A673 (cell line): Measurements from ENCODE around the gene ATP6V0D1. TPM values are rescaled to one million over a fixed set of nuclear protein-coding genes. Genes with fewer than 3 reads are reported as not detected.

Experiments used
- BruUV-seq: library from RNA; stranded (reverse); fragments of 400-500 nt; replicated peaks from 2 replicates; lab custom pipeline; 2021; lab: Mats Ljungman, UMichigan
- CTCF ChIA-PET: fragments of 300-600 bp; sonication (Branson Sonifier 250); formaldehyde crosslinking; loops from one replicate; lab custom pipeline; 2022; ENCODE audit warnings: antibody characterized with exemption; lab: Charles Lee
- POLR2A ChIA-PET: fragments of 300-600 bp; sonication (Branson Sonifier 250); formaldehyde crosslinking; loops from one replicate; lab custom pipeline; 2022; ENCODE audit warnings: antibody characterized with exemption; ENCODE audit not compliant: low non-redundant PET; lab: Charles Lee
- DNase-seq: peaks from one replicate; pipeline ENCODE4 v3.0.0-alpha.2; 2015; ENCODE audit warnings: low spot score
- H3K27ac ChIP-seq: fragments of 200-600 bp; sonication (generic); 2 replicates; pipeline ENCODE4 v1.5.1; 2016; ENCODE audit warnings: mixed run types, low read depth, mild to moderate bottlenecking, mixed read lengths, antibody characterized with exemption, low read length; ENCODE audit not compliant: poor library complexity, severe bottlenecking
- H3K27me3 ChIP-seq: fragments of 200-600 bp; sonication (generic); replicated peaks from 2 replicates; pipeline ENCODE4 v1.6.1; 2017; ENCODE audit warnings: mixed run types, low read depth, mild to moderate bottlenecking, mixed read lengths, antibody characterized with exemption, low read length; ENCODE audit not compliant: insufficient read depth, poor library complexity
- H3K36me3 ChIP-seq: fragments of 200-600 bp; sonication (generic); 2 replicates; pipeline ENCODE4 v1.6.1; 2016; ENCODE audit warnings: mixed run types, mild to moderate bottlenecking, mixed read lengths, antibody characterized with exemption, low read length; ENCODE audit not compliant: insufficient read depth, poor library complexity, severe bottlenecking
- H3K4me1 ChIP-seq: fragments of 200-600 bp; sonication (generic); 2 replicates; pipeline ENCODE4 v1.6.1; 2017; ENCODE audit warnings: mixed run types, mild to moderate bottlenecking, mixed read lengths, antibody characterized with exemption, low read length; ENCODE audit not compliant: insufficient read depth, poor library complexity, severe bottlenecking
- H3K4me3 ChIP-seq: fragments of 200-600 bp; sonication (generic); 2 replicates; pipeline ENCODE4 v1.5.1; 2016; ENCODE audit warnings: low read depth, mixed run types, mild to moderate bottlenecking, mixed read lengths, low read length; ENCODE audit not compliant: poor library complexity, severe bottlenecking
- H3K9me3 ChIP-seq: fragments of 200-600 bp; sonication (generic); 2 replicates; pipeline ENCODE4 v1.6.1; 2016; ENCODE audit warnings: mixed run types, low read depth, mild to moderate bottlenecking, mixed read lengths, antibody characterized with exemption, low read length; ENCODE audit not compliant: poor library complexity, severe bottlenecking
- EZH2 ChIP-seq: fragments of 200-600 bp; sonication (generic); IDR thresholded peaks from 2 replicates; pipeline ENCODE4 v1.6.1; 2017; ENCODE audit warnings: borderline replicate concordance, low read depth, mild to moderate bottlenecking, mixed read lengths, antibody characterized with exemption, low read length; ENCODE audit not compliant: poor library complexity, severe bottlenecking
- intact Hi-C: fragments of 100-400 bp; cut with micrococcal nuclease; formaldehyde crosslinking; loops from one replicate; pipeline ENCODE4 v1.10.0; 2022; ENCODE audit not compliant: unreplicated experiment
- total RNA-seq: library from RNA; stranded (reverse); gene quantifications from 2 replicates; pipeline ENCODE4 v1.2.3, GENCODE V29; 2021
- TF ChIP-seq, protein P1 (sequence below): fragments of 300-800, 200-600 bp; sonication (generic); conservative IDR thresholded peaks from 2 replicates; pipeline ENCODE4 v1.5.1; 2017; ENCODE audit warnings: low read depth, mild to moderate bottlenecking, antibody characterized with exemption, low read length, moderate library complexity, mixed read lengths

ATP6V0D1 gene
- total RNA-seq, 1 experiment from 2014 or later, result 63.9 TPM

GRCh38 chr16:67429053-67429798 lies 51.7 kb downstream of the ATP6V0D1 start:
- H3K27me3 ChIP-seq, result peaks cover 3% of the 10 kb centered on the region
- no peaks in the 10 kb centered on the region for H3K36me3 ChIP-seq
- intact Hi-C loops, result loop anchor here (5.0 kb wide), 1 partner anchor 38 kb away; no protein-coding TSS in a partner anchor
- no peak for TF ChIP-seq EZH2
- TF ChIP-seq, protein P1, sequence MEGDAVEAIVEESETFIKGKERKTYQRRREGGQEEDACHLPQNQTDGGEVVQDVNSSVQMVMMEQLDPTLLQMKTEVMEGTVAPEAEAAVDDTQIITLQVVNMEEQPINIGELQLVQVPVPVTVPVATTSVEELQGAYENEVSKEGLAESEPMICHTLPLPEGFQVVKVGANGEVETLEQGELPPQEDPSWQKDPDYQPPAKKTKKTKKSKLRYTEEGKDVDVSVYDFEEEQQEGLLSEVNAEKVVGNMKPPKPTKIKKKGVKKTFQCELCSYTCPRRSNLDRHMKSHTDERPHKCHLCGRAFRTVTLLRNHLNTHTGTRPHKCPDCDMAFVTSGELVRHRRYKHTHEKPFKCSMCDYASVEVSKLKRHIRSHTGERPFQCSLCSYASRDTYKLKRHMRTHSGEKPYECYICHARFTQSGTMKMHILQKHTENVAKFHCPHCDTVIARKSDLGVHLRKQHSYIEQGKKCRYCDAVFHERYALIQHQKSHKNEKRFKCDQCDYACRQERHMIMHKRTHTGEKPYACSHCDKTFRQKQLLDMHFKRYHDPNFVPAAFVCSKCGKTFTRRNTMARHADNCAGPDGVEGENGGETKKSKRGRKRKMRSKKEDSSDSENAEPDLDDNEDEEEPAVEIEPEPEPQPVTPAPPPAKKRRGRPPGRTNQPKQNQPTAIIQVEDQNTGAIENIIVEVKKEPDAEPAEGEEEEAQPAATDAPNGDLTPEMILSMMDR, result no peak
- BruUV-seq, result no TSS peak
- ChIA-PET POLR2A (no interaction called here), CTCF (interaction anchor here (0.5 to 1.6 kb wide), 2 partner anchors 34 to 36 kb away, joined by 3 to 8 read pairs; no protein-coding TSS in a partner anchor)
- H3K4me3 ChIP-seq, result no peak overlapping the region
- peaks cover 19% of the 10 kb centered on the region for H3K4me1 ChIP-seq
- H3K9me3 ChIP-seq, result no peaks in the 10 kb centered on the region
- DNase-seq, result no peak
- no peak overlapping the region for H3K27ac ChIP-seq

DNA sequence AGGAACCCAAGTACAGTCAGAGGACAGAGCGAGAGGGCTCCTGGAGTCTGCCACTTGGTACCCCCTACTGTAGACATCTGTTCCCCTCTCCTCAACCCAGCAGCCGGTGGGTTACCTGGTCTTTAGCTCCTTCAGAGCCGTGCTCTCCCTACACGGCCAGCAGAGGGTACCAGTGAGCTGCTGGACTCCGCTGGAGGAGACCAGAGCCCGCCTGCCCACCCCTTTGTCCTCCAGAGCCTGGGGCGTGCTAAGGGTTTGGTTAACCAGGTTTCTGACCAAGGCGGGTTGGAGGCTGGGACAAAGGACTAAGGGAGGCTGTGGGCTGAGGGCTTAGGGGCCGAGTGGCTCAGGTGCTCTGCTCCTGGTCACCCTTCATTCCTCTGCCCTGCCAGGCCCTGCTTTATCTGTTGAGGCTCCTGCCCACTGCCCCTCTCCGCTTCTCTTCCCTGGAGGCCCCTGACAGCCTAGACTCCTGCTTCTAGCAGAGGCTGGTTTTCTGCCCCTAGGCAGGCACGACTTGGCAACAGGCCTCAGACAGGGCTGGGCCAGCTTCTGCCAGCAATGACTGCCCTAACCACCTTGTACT lies 52.7 kb downstream of the ATP6V0D1 start:
- Histone ChIP-seq H3K9me3 (no peaks in the 10 kb centered on the region), H3K4me3 (no peak overlapping the region), H3K27me3 (peaks cover 3% of the 10 kb centered on the region), H3K36me3 (no peaks in the 10 kb centered on the region), H3K27ac (no peak overlapping the region), H3K4me1 (peaks cover 29% of the 10 kb centered on the region)
- peak; percentile 71 for DNase-seq
- POLR2A ChIA-PET, result interaction anchor here (0.6 kb wide), 1 partner anchor 298 kb away, joined by 3 read pairs; no protein-coding TSS in a partner anchor
- TF ChIP-seq, protein P1, result peak; percentile 87
- no peak for TF ChIP-seq EZH2
- BruUV-seq, result no TSS peak
- CTCF ChIA-PET, result interaction anchor here (0.5 to 1.6 kb wide), 6 partner anchors 8 to 230 kb away, joined by 3 to 10 read pairs (median 4); no protein-coding TSS in a partner anchor
- intact Hi-C loops, result loop anchor here (5.0 kb wide), 1 partner anchor 39 kb away; no protein-coding TSS in a partner anchor

- no TSS peak for BruUV-seq
- intact Hi-C loops, result loop anchor here (5.0 kb wide), 1 partner anchor 40 kb away; no protein-coding TSS in a partner anchor
- Histone ChIP-seq H3K36me3 (no peaks in the 10 kb centered on the region), H3K4me3 (no peak overlapping the region), H3K9me3 (no peaks in the 10 kb centered on the region), H3K4me1 (peaks cover 38% of the 10 kb centered on the region), H3K27me3 (peaks cover 3% of the 10 kb centered on the region), H3K27ac (no peak overlapping the region)
- CTCF ChIA-PET, result interaction anchor here (0.6 kb wide), 1 partner anchor 180 kb away, joined by 4 read pairs; the partner anchor contains the start of gene FHOD1
- no peak for DNase-seq
- TF ChIP-seq, protein P1, result no peak
- TF ChIP-seq EZH2, result no peak
- POLR2A ChIA-PET, result interaction anchor here (0.6 kb wide), 1 partner anchor 9 kb away, joined by 5 read pairs; no protein-coding TSS in a partner anchor
Measured at GRCh38 chr16:67426950-67427349, 54.0 kb downstream of the ATP6V0D1 start.
